HG03045 (cell line): ENCODE data around the gene CLEC18B.
"Not testable (repeated sequence)": the region's sequence is repeated elsewhere in the genome, so short reads cannot be mapped to it uniquely, and the experiment has no call there.

Source experiments
- ATAC-seq: cut with Tn5 transposase; IDR thresholded peaks from one replicate; pipeline ENCODE4 v1.9.1; 2021; ENCODE audit warnings: mild to moderate bottlenecking, moderate library complexity; ENCODE audit not compliant: unreplicated experiment

The CLEC18B gene

DNA sequence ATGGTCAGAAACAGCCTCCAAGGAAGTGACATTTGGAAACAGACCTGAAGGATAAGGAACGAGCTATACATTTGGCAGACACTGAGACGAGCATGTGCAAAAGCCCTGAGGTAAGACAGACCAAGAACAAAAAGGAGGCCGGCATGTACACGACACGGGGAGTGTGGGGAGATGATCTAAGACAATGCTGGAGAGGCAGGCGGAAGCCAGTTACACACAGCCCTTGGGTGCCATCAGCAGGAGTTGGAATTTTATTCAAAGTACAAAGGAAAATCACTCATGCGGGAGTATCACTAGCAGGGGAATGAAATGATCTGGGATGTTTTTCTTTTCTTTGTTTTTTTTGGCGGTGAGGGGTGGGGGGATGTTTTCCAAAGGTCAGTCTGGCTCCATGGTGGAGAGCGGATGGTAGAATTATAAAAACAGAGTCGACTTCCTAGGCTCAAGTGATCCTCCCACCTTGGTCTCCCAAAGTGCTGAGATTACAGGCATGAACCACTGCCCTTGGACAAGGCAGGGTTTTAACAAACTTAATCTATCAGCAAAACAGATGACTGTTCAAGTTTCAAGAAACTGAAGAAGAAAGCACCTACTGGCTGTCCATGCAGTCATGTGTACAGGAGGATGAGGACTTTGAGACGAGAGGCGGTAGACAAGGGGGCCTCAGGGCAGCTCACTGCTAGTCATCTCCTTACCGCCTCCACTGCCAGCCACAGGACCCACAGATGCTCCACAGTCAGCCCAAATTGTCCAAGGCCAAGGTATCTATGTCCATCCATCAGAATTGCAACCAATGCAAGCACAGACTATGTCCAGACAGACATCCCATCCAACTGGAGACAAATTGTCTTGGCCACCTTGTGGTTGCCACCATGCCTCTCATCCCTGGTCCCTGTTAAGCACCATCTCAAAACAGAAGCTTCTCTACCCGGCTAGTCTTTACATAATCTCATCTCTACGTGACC is 59.4 kb downstream of the CLEC18B start:
- not testable (repeated sequence) for ATAC-seq
